Umbilical cord (tissue), 2 donors: ENCODE data around the gene MACROD2. TPM values are rescaled to one million over a fixed set of nuclear protein-coding genes. Genes with fewer than 3 reads are reported as not detected.

ENCODE experiments used
- DNase-seq: peaks from one replicate; pipeline ENCODE4 v3.0.0-alpha.2; 2015; ENCODE audit warnings: low spot score
- total RNA-seq: library from RNA; depleted of rRNA; stranded (reverse); fragments of >200 nt; gene quantifications from one replicate; pipeline ENCODE4 v1.2.3, GENCODE V29; 2014; ENCODE audit warnings: low replicate concordance; ENCODE audit not compliant: insufficient read depth

Gene MACROD2
- total RNA-seq, 1 donor from 2014 or later, result 69.6 TPM

DNA sequence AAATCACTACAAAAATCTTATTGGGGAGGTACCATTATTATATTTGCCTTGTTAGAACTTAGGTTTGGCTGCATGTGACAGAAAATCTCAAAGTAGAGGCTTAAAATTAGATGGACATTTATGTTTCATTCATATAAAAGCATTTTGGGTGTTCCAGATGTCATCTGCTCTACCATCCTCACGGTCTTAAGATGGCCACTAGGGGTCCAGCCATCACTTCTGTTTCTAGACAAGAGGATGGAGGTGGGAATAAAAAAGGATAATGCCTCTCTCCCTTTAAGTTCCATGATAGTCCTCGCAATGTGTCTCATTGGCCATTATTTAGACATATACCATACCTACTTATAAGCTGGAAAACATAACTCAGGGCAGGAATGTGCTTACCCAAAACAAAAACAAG lies 1648.4 kb downstream of the MACROD2 start:
- no peak for DNase-seq

- no peak for DNase-seq
Observed at GRCh38 chr20:15645816-15646215, 1650.5 kb downstream of the MACROD2 start.

DNA sequence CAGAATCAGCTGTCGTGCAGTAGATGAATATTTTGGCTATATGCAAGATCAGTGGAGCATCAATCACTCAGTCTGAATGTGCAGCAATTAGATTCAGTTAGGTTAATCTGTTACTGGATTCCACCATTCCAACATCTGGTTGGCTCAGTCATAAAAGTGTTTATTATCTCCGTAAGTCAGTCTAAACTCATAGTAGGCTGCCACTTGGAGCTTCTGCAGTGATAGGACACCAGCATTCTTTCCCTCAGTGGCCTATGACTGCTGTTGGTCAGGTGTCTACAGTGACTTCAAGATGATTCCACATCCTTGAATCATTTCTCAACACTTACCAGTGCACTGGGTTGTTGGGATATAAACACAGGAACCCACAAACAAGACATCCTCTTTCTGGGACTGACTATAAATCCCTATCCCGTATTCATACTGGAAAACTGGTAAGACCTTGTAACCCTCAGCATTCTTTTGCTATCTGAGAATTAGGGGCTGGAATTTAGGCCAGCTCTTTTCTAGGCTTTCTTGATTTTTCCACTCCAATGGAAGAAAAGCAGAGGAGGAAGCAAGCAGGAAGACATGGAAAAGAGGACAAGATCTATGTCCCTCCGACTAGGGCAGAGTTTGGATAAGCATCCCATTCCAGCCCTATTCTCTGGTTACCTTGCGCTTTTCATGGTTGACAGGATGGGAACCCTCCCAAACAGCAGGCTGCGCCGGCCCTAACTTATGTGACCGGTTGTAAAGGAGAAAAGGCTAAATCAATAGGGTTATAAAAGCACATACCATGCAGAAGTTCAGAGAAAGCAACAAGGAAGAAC lies 1658.3 kb downstream of the MACROD2 start:
- DNase-seq, result no peak

DNA sequence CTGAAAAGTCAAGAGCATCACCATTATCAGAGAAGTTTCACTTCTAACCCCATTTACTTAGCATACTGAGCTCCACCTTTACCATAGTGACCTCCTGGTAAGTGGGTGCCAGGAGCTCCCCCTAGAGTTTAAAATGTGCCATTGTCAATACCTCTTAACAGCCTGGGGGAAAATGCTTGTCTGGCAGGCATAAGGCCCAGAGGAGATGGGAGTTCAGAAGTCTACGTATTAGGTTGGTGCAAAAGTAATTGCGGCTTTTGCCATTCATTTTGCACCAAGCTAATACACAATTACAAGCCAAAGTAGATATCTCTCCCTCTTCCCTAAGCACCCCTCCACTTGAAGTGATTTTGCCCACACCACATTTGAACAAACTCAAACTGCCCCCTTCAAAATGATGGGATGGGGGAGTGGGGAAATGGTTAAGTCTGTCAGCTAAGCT lies 1658.9 kb downstream of the MACROD2 start:
- DNase-seq, result no peak

DNA sequence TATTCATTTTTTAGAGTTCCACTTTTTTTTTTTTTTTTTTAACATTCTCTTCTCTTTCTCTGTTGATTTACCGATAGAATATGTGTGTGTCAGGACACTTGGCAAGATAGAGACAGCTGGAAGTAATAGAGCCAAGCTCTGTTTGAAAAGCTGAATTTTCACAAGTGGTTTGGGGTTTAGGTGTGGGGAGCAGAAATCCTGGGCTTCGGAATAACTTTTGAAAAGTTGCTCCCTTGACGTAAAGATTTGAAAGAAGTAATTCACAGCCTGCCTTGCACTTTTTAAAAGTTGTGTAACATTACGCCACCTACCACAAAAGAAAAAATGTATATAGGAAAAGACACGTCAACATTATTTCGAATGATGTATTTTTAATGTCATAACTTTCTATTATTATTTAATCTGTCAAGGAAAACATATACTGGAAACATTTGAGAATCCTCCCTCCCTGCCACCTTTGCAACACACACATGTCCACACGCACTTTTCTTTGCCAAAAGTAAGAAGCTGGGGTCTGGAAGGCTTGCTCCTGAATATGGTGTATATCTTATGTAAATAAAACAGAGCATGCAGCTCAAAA lies 1660.1 kb downstream of the MACROD2 start:
- no peak for DNase-seq

DNA sequence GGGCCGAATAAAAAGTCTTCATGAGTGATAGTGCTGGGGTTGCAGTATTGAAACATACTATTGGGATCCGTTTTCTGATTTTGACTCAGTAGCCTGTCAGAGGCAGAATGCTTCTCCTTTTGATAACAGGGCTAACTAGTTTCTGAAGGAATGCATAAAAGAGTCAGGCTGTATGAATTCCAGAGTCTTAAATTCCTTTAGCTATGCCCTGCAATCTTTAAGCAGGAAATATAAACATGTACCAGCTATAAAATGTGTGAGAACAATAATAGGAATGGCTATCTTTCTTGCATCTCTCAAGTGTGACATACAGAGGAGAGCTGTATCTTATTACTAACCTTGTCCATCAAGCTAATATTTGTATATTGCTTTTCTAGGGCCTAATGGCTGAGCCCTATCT lies 1660.8 kb downstream of the MACROD2 start:
- DNase-seq, result peak; percentile 47

- DNase-seq, result no peak
Observed at GRCh38 chr20:15658295-15658694, 1663.0 kb downstream of the MACROD2 start.

DNA sequence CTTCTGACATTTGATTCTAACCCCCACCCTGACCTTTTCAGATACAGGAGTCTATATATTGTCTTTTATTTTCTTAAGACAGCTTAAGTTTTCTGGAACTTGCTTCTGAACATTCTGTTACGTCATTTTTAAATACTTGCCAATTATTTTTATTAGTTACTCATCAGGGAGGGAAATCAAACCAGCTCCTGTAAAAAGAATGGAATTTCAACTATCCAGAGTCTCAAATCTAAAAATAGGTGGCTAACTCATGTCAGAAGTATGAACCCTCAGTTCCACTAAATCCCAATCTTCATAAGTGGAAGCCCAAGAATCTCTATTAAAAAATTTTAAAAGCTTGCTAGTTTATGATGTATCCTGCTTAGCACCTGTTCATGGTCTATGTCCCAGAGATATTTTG lies 1677.9 kb downstream of the MACROD2 start:
- DNase-seq, result no peak

GRCh38 chr20:15674253-15675060 lies 1679.1 kb downstream of the MACROD2 start:
- no peak for DNase-seq

DNA sequence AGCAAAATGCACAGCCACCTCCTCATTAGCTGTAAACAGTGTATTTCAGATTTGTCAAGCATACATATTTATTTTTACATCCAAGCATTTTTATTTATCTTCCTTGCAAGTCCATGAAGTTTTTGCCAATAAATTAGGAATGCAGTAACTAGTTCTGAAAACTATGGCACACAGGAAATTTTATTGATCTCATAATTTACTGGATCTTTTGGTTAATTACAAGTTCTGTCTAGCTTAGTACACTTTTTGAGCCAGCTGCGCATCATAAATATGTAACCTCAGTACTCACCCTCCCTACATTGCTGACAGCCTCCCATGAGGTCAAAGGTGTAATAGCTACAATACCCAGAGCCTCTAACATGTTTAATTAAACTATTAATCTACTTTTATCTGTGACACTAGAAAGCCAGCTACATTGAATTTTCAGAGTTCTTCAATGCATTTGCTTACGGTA lies 1679.8 kb downstream of the MACROD2 start:
- DNase-seq, result no peak

DNA sequence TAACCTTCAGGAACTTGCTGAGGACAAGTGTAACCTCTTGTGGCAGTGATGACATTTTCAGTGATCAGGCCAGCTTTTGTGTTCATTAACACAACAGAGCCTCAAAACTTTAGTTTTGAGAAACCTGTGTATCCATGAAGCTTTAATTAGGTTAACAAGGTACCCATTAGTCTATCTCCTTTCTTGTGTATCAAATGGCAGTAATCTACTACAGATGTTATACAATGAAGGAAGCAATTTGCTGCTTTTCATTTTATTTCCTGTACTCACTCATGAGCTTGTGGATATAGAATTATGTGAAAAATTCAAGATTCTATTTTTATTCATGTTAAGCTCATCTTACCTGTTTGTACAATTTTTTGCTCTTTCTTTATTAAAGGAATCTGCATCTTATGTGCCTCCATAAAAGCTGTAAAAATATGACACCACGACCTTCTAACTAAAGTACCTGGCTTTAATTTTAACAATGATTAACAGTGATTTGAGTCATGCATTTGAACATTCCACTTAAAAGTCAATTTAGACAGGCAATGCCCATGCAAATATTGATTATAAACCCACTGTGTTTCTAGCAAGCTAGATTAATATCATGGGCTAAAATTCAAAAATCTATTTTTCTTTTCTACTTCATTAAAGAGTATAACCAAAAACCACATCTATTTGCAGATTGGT lies 1680.6 kb downstream of the MACROD2 start:
- no peak for DNase-seq

- DNase-seq, result no peak
Observed at GRCh38 chr20:15676815-15677214, 1681.5 kb downstream of the MACROD2 start.

- DNase-seq, result no peak
Observed at GRCh38 chr20:15682690-15683089, 1687.4 kb downstream of the MACROD2 start.

GRCh38 chr20:15692570-15692969 lies 1697.3 kb downstream of the MACROD2 start:
- DNase-seq, result no peak

- DNase-seq, result no peak
Observed at GRCh38 chr20:15699431-15700146, 1704.3 kb downstream of the MACROD2 start.

DNA sequence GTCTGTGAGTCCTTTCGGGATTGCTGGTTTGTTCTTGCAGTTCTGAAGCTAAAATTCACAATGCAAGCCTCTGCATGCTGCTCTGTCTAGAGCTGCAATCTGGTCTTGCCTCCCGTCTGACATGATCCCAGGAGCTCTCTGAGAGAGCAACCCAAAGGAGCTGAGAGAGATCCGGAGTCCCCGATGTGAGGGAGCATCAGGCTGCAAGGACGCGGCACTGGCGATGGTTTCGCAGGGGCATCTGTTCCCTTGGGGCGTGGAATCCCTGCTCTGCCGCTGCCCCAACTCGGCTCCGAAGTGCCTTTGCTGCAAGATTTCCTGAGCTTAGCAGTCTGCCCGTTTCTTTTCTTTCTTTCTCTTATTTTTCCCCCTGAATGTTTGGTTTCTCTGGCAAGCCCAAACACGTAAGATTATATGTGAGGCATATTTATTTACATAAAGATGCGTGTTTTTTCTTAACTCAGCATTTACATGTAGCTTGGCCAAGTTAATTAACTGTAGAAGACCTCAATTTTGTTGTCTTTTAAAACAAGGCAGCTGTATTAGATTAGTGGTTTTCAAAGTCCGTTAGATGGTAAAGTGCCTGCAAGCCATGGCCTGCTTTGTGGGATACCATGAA lies 1704.9 kb downstream of the MACROD2 start:
- no peak for DNase-seq

DNA sequence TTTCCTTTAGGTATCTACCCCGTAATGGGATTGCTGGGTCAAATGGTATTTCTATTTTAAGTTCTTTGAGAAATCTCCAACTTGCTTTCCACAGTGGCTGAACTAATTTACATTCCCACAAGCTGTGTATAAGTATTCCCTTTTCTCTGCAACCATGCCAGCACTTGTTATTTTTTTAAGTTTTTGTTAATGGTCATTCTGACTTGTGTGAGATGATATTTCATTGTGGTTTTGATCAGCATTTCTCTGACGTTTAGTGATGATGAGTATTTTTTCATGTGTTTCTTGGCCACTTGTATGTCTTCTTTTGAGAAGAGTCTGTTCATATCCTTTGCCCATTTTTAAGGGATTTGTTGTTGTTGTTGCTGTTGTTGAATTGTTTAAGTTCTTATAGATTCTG lies 1706.8 kb downstream of the MACROD2 start:
- no peak for DNase-seq

DNA sequence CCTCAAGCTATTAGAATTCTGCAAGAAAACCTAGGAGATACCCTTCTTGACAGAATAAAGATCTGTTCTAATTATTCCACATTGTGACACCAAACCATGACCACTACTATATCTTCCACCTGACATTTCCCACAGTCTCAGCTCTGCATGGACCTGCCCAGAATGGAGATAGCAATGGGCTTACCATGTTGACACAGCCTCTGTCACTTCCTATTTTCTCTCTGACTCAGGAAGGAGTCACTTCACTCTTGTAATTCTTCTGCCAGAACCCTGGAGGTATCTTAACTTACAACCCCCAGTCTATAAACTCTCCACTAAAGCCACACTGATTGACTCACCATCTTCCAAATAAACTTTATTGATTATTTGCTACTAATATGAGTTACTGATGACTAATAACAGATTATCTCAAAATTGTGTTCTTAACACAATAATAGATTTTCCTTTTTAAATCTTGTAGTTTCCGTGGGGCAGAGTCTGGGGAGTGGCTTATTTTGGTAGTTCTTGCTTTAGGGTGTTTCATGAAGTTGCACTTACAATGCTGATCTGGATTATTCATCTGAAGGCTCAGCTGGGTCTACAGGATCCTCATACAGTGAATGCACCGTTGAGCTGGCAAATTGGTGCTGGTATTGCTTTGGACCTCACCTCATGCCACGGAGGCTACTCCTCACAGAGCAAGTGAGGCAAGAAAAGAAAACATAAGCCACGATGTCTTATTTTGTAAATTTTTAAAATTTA lies 1708.0 kb downstream of the MACROD2 start:
- no peak for DNase-seq

DNA sequence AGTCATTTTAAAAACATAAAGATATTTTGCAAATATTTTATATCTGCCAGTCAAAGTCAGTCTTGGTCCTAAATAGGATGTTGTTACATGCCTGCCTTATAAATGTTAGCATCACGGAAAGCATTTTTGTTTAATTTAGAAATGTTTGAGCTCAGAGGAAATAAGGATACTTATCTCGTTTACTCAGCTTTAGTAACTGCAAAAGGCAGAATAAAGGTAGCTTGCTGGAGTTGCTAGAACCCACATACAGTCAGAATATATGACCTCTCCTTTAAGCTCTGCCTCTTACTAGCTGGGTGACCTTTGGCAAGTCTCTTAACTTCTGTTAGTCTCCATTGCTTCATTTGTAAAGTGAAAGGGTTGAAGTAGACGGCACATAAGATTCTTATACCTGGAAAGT lies 1710.7 kb downstream of the MACROD2 start:
- no peak for DNase-seq

DNA sequence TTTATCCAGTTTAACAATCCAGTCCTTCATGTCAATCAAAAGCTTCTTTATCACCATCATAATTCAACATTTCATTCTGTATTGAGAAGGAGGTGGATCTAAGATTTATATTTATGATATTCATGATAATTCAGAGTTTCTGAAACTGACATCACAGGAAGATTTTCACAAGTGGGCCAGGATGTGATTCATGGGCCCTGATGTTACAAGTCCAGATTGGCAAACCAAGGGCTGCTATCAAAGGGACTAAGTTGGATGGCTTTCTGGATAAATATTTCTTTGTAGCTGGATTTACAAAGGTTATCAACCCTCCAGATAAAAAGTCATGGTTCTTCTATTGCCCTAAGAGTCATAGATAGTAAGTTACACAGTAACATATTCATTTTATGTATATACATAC lies 1711.4 kb downstream of the MACROD2 start:
- DNase-seq, result no peak
